NCI-H1694 treated with DMSO at 0.1 percent for 48 hours (cell line): ENCODE data around the gene PKNOX2.

Experiments used
- DNase-seq: peaks from one replicate; lab custom pipeline; 2025; lab: John Stamatoyannopoulos, UW

The PKNOX2 gene

GRCh38 chr11:125314276-125315078, 149.9 kb downstream of the PKNOX2 start:
- no peak for DNase-seq

DNA sequence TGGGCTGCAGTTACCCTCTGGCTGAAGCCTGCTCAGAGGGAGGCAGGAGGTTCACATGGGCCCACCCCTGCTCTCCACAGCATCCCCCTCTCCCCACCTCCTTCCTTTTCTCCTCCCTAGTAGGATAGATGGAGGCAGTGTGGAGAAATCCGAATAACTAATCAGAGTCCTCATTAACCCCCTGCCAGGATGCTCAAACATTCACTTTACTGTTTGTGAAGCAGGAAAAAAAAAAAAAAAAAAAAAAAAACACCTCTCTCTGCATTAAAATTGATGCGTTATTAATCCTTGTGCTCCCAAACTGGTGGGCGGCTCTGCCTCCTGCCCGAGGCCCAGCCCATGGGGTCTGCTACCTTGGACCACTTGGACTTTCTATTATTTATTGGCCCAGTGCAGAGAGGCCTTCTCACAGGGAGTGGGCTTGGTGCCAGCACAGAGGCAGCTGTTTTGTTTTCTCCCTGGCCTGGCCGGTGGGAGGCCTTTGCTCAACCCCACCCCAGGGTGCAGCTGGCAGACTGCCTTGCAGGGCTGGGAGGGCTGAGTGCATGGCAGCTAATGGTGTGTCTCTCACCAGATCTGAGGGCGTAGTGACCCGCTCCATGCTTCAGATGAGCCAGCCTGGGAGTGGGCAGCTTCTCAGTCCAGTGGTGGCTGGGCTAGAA, 150.7 kb downstream of the PKNOX2 start:
- no peak for DNase-seq

DNA sequence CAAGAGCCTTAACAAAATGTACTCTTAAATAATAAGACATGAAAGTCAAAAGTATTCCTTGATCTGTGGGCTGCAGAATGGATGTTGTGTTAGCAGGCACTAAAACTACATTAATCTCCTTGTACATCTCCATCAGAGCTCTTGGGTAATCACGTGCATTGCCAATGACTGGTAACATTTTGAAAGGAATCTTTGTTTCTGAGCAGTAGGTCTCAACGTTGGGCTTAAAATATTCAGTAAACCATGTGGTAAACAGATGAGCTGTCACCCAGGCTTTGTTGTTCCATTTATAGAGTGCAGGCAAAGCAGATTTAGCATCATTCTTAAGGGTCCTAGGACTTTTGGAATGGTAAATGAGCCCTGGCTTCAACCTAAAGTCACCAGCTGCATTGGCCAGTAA, 152.9 kb downstream of the PKNOX2 start:
- DNase-seq, result no peak

- DNase-seq, result no peak
Measured at GRCh38 chr11:125319649-125320048, 155.1 kb downstream of the PKNOX2 start.

DNA sequence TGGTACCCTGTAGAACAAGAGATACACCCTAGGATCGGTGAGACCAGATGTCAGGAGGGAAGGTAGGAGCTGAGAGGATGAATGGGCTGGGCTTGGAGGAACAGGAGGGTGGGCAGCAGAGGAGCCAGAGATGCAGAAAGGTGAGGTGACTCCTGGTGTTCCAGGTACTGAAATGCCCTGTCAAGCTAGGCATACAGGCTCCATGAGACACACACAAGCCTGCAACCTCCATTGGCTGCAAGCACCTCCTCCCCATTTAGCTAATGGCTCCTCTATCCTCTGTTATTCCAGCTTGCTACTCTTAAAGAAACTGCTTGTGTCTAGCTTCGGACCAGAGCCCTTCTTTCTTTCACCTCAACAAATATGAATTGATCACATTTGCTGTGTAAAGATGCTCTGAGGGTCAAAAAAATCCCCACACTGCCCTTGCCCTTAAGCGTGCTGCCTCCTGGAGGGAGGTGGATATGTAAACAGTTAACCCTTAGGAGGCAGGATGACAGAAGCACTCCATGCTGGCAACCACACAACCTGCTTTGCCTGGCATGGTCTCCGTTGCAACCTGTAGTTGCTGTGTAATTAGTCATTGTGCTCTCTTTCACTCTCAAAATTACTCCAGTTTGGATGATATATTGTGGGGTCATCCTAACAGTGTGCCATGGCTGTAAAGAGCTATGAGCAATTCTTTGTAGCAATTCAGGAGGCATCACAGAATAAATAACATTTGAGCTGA, 156.0 kb downstream of the PKNOX2 start:
- DNase-seq, result no peak

- DNase-seq, result no peak
Measured at GRCh38 chr11:125322289-125322688, 157.7 kb downstream of the PKNOX2 start.

GRCh38 chr11:125325196-125325595, 160.6 kb downstream of the PKNOX2 start:
- DNase-seq, result no peak

DNA sequence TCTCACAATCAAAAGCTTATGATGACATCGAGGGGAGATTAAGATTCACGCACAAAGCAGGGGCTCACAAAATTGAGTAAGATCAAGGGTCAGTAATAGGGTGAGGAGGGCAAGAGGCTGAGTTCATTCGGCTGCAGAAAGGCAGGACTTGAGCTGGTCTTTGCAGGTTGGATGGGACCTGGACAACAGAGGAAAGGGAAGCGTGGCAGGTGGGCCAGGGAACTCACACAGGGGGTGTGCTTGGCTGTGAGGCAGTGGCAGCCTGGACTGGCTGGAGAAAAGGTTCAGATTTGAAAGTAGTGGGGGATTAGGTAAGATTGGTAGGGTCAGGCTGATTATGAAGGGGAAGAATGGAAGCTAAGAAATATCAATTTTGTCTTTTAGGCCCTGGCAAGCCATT, 161.6 kb downstream of the PKNOX2 start:
- DNase-seq, result no peak

DNA sequence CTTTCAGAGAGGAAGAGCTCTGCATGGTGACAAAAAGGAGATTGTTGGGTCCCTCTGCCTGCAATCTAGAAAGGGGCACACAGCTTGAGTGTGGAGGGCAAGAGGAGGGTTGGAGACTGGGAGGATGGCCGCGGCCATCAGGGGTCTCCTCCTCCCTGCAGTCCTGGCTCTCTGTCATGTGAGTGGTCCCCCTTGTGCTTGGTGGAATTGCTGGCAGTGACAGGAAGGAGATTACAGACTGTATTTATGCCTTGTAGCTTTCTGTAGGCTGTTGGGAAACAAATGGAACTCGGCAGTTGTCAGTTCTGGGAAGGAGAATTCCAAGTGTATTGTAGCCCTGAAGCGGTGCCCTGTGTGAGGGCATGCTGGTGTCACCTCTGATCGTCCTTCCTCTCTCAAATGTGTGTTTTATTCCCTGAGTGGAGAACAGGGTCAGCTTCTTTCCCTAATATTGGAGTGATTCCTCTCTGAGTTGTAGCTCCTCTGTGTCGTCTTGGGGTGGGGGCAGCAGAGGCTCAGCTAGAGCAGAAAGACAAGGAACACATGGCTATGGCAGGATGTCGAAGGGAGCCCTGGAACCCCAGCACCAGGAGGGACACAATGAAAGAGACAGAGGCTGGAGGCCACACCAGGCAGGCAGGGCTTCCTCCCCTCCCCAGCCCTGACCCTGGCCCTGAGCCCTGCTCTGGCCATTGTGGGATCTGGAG, 163.1 kb downstream of the PKNOX2 start:
- DNase-seq, result no peak

DNA sequence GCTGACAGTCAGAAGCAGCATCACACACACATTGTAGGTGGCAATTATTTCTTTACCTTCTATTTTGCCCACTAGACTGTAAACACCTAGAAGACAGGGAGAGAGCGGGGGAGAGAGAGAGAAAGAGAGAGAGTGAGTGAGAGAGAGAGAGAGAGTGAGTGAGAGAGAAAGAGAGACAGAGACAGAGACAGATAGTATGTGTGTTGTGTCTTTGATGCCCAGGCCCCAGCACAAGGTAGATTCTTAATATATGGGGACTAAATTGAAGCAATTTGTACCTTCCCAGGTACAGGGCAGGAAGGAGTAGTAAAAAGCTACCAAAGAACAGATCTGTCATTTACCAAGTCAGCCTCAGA, 163.7 kb downstream of the PKNOX2 start:
- DNase-seq, result no peak

GRCh38 chr11:125329786-125330185, 165.2 kb downstream of the PKNOX2 start:
- no peak for DNase-seq

GRCh38 chr11:125330462-125331325, 166.1 kb downstream of the PKNOX2 start:
- no peak for DNase-seq

- no peak for DNase-seq
Measured at GRCh38 chr11:125331357-125332035, 166.9 kb downstream of the PKNOX2 start.

GRCh38 chr11:125332821-125333220, 168.3 kb downstream of the PKNOX2 start:
- no peak for DNase-seq

GRCh38 chr11:125333354-125334073, 169.0 kb downstream of the PKNOX2 start:
- DNase-seq, result no peak

GRCh38 chr11:125335106-125335505, 170.6 kb downstream of the PKNOX2 start:
- no peak for DNase-seq

DNA sequence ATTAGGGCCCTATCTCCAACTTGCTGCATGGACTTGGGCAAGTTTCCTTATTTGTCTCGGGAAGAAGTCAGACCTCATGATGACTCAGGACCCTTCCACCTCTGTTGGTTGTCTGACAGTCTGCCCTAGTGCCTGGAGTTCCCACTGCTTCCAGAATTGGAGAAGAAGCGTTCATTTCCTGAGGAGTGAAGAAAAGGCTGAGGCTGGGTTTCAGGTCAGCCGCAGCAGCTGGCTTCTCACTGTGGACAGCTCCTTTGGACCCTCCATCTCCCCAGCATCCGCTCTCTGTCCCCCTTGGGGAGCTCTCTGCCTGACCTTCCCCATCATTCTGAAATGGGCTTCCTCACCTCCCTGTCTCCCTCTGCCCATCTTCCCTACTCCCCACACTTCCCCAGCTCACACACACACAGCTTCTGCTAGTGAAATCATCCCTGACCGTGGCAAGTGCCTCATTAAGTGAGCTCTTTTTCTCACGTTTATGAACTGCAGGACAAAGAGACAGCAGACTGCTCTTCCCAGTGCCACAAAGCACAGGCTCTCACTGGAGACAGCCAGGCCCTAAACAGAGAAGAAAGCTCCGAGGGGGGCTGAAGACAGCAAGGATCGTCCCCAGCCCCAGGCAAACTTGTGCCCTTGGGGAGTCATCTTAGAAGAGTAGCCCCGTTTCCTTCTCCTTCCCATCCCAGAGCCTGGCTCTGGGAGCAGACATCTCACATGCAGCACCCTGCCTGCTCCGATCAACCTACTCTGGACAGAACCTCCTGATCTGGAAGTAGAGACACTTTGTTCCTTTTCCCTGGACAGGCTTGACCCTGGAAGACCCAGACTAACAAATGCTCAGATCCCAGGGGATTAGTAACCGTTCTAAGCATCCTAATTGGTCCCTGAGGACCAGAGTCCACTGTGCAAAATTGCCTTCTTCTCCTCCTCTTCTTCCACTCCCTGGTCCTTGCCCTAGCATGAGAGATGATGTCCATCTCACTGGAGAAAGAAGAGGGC, 173.6 kb downstream of the PKNOX2 start:
- no peak for DNase-seq

GRCh38 chr11:125338886-125339811, 174.6 kb downstream of the PKNOX2 start:
- DNase-seq, result no peak
